Activated B cell treated with CpG ODN at 0.5 μM for 24 hours (primary cell): ENCODE data around the gene WDR91. TPM values are rescaled to one million over a fixed set of nuclear protein-coding genes. Genes with fewer than 3 reads are reported as not detected.

Experiments
- ATAC-seq: fragments of 200-7000 bp; cut with Tn5 transposase; one replicate; pipeline ENCODE4 v1.10.0; 2021; ENCODE audit warnings: low read depth, mild to moderate bottlenecking, moderate library complexity
- CTCF ChIA-PET: fragments of 350-600 bp; sonication (Branson Sonifier 250); formaldehyde crosslinking; loops from one replicate; lab custom pipeline; 2021; ENCODE audit warnings: antibody characterized with exemption; lab: Charles Lee
- POLR2A ChIA-PET: fragments of 350-600 bp; sonication (Branson Sonifier 250); formaldehyde crosslinking; loops from one replicate; lab custom pipeline; 2021; ENCODE audit warnings: antibody characterized with exemption; lab: Charles Lee
- DNase-seq: peaks from one replicate; pipeline ENCODE4 v3.0.0; 2022
- H3K27ac Mint-ChIP-seq: one replicate; pipeline ENCODE4 v1.8.0; 2020; ENCODE audit warnings: mixed read lengths
- H3K27me3 Mint-ChIP-seq: one replicate; pipeline ENCODE4 v1.8.0; 2021; ENCODE audit warnings: mixed read lengths
- H3K36me3 Mint-ChIP-seq: one replicate; pipeline ENCODE4 v1.8.0; 2021; ENCODE audit warnings: low read depth, mixed read lengths
- H3K4me1 Mint-ChIP-seq: one replicate; pipeline ENCODE4 v1.8.0; 2021; ENCODE audit warnings: mixed read lengths
- H3K4me3 Mint-ChIP-seq: one replicate; pipeline ENCODE4 v1.8.0; 2020; ENCODE audit warnings: mild to moderate bottlenecking, mixed read lengths
- H3K9me3 Mint-ChIP-seq: one replicate; pipeline ENCODE4 v1.8.0; 2020; ENCODE audit warnings: mixed read lengths
- intact Hi-C: fragments of 100-400 bp; cut with micrococcal nuclease; formaldehyde crosslinking; loops from one replicate; pipeline ENCODE4 v1.15.1; 2024
- total RNA-seq: library from RNA; stranded (reverse); gene quantifications from 2 replicates; pipeline ENCODE4 v1.2.3, GENCODE V29; 2022
- TF ChIP-seq, protein P1 (sequence below): fragments of 200-600 bp; IDR thresholded peaks from one replicate; pipeline ENCODE4 v1.8.0; 2022; ENCODE audit warnings: antibody characterized with exemption, mild to moderate bottlenecking

WDR91 gene
- total RNA-seq, 1 donor from 2014 or later = 60.1 TPM

DNA sequence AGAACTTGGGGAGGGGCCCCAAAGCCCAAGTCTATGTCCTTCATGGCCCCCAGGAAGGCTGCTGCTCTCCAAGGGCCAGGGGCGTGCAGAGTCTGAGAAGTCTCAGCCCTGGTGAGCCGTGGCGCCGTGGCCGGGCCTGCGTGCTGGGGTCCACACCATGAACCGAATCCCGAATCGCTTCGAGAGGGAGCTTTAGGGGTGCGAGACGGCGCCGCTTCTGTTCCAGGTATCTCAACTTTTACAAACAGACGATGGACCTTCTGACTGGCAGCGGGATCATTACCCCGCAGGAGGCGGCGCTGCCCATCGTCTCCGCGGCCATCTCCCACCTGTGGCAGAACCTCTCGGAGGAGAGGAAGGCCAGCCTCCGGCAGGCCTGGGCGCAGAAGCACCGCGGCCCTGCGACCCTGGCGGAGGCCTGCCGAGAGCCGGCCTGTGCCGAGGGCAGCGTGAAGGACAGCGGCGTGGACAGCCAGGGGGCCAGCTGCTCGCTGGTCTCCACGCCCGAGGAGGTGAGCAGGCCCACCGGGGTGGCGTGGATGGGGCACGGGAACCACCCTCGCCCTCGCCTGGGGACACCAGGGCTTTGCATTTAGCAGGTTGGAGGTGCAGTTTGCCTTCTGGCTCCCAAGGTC lies 35.0 kb upstream of the WDR91 start:
- Mint-ChIP-seq H3K27me3 (no peaks in the 10 kb centered on the region), H3K4me1 (no peaks in the 10 kb centered on the region), H3K9me3 (no peaks in the 10 kb centered on the region), H3K4me3 (no peak overlapping the region), H3K27ac (no peak overlapping the region), H3K36me3 (no peaks in the 10 kb centered on the region)
- DNase-seq = no peak
- ATAC-seq = no peak
- intact Hi-C loops = no loop called here
- CTCF ChIA-PET = no interaction called here
- POLR2A ChIA-PET = no interaction called here
- TF ChIP-seq, protein P1, sequence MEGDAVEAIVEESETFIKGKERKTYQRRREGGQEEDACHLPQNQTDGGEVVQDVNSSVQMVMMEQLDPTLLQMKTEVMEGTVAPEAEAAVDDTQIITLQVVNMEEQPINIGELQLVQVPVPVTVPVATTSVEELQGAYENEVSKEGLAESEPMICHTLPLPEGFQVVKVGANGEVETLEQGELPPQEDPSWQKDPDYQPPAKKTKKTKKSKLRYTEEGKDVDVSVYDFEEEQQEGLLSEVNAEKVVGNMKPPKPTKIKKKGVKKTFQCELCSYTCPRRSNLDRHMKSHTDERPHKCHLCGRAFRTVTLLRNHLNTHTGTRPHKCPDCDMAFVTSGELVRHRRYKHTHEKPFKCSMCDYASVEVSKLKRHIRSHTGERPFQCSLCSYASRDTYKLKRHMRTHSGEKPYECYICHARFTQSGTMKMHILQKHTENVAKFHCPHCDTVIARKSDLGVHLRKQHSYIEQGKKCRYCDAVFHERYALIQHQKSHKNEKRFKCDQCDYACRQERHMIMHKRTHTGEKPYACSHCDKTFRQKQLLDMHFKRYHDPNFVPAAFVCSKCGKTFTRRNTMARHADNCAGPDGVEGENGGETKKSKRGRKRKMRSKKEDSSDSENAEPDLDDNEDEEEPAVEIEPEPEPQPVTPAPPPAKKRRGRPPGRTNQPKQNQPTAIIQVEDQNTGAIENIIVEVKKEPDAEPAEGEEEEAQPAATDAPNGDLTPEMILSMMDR = no peak

DNA sequence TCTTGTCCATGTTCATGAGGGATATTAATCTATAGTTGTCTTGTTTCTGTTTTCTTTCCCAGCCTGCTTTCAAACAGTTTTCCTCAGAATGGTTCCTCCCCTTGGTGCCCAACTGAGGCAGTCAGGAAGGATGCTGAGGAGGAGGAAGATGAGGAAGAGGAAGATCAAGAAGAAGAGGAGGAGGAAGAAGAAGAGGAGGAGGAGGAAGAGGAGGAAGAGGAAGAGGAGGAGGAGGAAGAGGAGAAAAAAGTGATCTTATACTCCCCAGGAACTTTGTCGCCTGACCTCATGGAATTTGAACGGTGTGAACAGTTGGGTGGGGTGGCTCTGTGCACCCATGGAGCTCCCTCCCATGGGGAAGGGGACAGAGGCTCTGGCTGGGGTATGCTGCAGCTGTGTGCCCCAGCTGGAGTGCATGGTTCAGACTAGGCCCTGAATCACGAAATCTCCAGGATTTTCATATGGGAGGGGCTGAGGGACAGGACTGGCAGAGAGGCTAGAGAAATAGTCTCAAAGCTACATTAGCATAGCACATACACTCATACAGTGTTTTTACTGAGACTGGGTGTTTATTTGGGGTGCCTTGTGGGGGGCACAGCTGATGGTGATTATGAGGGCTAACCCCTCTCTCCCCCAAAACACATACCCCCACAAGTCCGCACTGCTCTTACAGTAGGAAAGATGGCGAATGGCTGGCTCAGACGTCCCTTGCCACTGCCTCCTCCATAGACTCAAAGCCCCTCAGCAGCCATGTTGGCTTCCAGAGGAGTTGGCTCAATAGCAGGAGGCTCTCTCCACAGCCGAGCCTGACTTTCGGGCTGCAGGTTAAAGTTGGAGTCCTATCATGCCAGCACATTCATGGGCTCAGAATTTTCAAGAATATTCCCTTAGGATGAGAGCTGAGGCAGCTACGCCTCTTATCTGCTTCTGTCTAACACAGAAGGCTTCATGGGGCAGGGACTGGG lies 34.2 kb upstream of the WDR91 start:
- H3K27me3 Mint-ChIP-seq = peaks cover under 1% of the 10 kb centered on the region
- ChIA-PET CTCF (interaction anchor here (1.0 kb wide), 1 partner anchor 29 kb away, joined by 3 read pairs; no protein-coding TSS in a partner anchor), POLR2A (no interaction called here)
- H3K4me3 Mint-ChIP-seq = no peak overlapping the region
- TF ChIP-seq, protein P1 = no peak
- DNase-seq (no peak), ATAC-seq (no peak)
- H3K4me1 Mint-ChIP-seq = no peaks in the 10 kb centered on the region
- H3K36me3 Mint-ChIP-seq = no peaks in the 10 kb centered on the region
- H3K9me3 Mint-ChIP-seq = no peaks in the 10 kb centered on the region
- H3K27ac Mint-ChIP-seq = no peak overlapping the region
- intact Hi-C loops = no loop called here

- Mint-ChIP-seq H3K9me3 (no peaks in the 10 kb centered on the region), H3K4me1 (peaks cover 14% of the 10 kb centered on the region), H3K27ac (no peak overlapping the region), H3K4me3 (no peak overlapping the region), H3K36me3 (no peaks in the 10 kb centered on the region), H3K27me3 (peaks cover 4% of the 10 kb centered on the region)
- ChIA-PET CTCF (no interaction called here), POLR2A (no interaction called here)
- TF ChIP-seq, protein P1 = no peak
- ATAC-seq = no peak
- no peak for DNase-seq
- intact Hi-C loops = no loop called here
Measured at GRCh38 chr7:135242096-135242684, 30.9 kb upstream of the WDR91 start.

- no peak overlapping the region for H3K27ac Mint-ChIP-seq
- peaks cover 27% of the 10 kb centered on the region for H3K4me1 Mint-ChIP-seq
- peaks cover 4% of the 10 kb centered on the region for H3K27me3 Mint-ChIP-seq
- ChIA-PET CTCF (no interaction called here), POLR2A (interaction anchor here (0.7 kb wide), 1 partner anchor 61 kb away, joined by 3 read pairs; no protein-coding TSS in a partner anchor)
- H3K9me3 Mint-ChIP-seq = no peaks in the 10 kb centered on the region
- no peaks in the 10 kb centered on the region for H3K36me3 Mint-ChIP-seq
- DNase-seq (no peak), ATAC-seq (no peak)
- intact Hi-C loops = no loop called here
- TF ChIP-seq, protein P1 = no peak
- H3K4me3 Mint-ChIP-seq = no peak overlapping the region
Measured at GRCh38 chr7:135240441-135240840, 29.1 kb upstream of the WDR91 start.
